GM18951 (cell line): ENCODE data around the gene HTRA1.

Source experiments
- POLR2A ChIP-seq: IDR thresholded peaks from 4 replicates; pipeline ENCODE4 v1.6.1; 2011; ENCODE audit warnings: mild to moderate bottlenecking; ENCODE audit not compliant: insufficient read length, insufficient read depth; ENCODE audit errors: extremely low read depth
- in situ Hi-C: fragments of 300-500 bp; cut with MboI; formaldehyde crosslinking; loops from one replicate; pipeline ENCODE4 v1.12.0; 2022; ENCODE audit warnings: low sequenced_read_pairs, mixed read lengths, inconsistent platforms; ENCODE audit not compliant: unreplicated experiment

HTRA1 gene

GRCh38 chr10:122485670-122486069, 24.3 kb downstream of the HTRA1 start:
- in situ Hi-C loops, result no loop called here
- TF ChIP-seq POLR2A, result no peak

- in situ Hi-C loops, result no loop called here
- TF ChIP-seq POLR2A, result no peak
Measured at GRCh38 chr10:122486406-122487080, 25.2 kb downstream of the HTRA1 start.

GRCh38 chr10:122487174-122487765, 25.9 kb downstream of the HTRA1 start:
- TF ChIP-seq POLR2A, result no peak

GRCh38 chr10:122490268-122490667, 28.9 kb downstream of the HTRA1 start:
- in situ Hi-C loops, result no loop called here

More at GRCh38 chr10:122487174-122487765, 25.9 kb downstream of the HTRA1 start:
- in situ Hi-C loops, result no loop called here

GRCh38 chr10:122490786-122491680, 29.7 kb downstream of the HTRA1 start:
- in situ Hi-C loops, result no loop called here
- TF ChIP-seq POLR2A, result no peak

More at GRCh38 chr10:122490268-122490667, 28.9 kb downstream of the HTRA1 start:
- TF ChIP-seq POLR2A, result no peak

- TF ChIP-seq POLR2A, result no peak
- in situ Hi-C loops, result no loop called here
Measured at GRCh38 chr10:122492006-122492405, 30.7 kb downstream of the HTRA1 start.

GRCh38 chr10:122492999-122493481, 31.7 kb downstream of the HTRA1 start:
- in situ Hi-C loops, result no loop called here
- TF ChIP-seq POLR2A, result no peak

GRCh38 chr10:122493761-122494160, 32.4 kb downstream of the HTRA1 start:
- in situ Hi-C loops, result no loop called here
- TF ChIP-seq POLR2A, result no peak

GRCh38 chr10:122494173-122494820, 32.9 kb downstream of the HTRA1 start:
- TF ChIP-seq POLR2A, result no peak
- in situ Hi-C loops, result no loop called here

GRCh38 chr10:122494833-122495232, 33.5 kb downstream of the HTRA1 start:
- TF ChIP-seq POLR2A, result no peak
- in situ Hi-C loops, result no loop called here

- TF ChIP-seq POLR2A, result no peak
- in situ Hi-C loops, result no loop called here
Measured at GRCh38 chr10:122495406-122496340, 34.3 kb downstream of the HTRA1 start.

GRCh38 chr10:122497241-122497640, 35.9 kb downstream of the HTRA1 start:
- in situ Hi-C loops, result no loop called here
- no peak for TF ChIP-seq POLR2A
